ENCODE results near the gene TPST1. TPM values are rescaled to one million over a fixed set of nuclear protein-coding genes. Genes with fewer than 3 reads are reported as not detected.
"Not testable (repeated sequence)": the region's sequence is repeated elsewhere in the genome, so short reads cannot be mapped to it uniquely, and the experiment has no call there.

The TPST1 gene
- total RNA-seq, 3 donors from 2014 or later = 1.1 to 2.0 (median 1.4) TPM

DNA sequence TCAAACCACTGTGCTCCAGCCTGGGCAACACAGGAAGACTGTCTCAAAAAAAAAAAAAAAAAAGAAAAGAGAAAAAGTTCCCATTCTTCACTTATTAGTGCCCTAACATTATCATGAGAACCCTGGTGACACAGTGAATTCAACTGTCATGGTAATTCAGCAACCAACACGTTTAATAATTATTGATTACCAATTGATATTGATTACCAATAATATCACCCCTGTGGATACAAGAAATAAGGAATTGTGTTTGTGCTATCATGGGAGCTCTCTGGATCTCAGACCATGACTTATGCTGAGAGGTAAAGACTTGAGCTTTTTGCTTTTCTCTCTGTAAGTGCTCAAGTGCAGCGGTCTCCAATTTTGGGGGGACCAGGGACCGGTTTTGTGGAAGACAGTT is 195.3 kb downstream of the TPST1 start:
- DNase-seq (no peak), ATAC-seq (no peak)
- no peaks in the 10 kb centered on the region for H3K4me1 Mint-ChIP-seq (ENCODE audit: low read depth)
- peaks cover 10% of the 10 kb centered on the region for H3K9me3 Mint-ChIP-seq
- no peaks in the 10 kb centered on the region for H3K27me3 Mint-ChIP-seq (ENCODE audit: low read depth)
- H3K4me3 Mint-ChIP-seq = no peak overlapping the region
- peaks cover 23% of the 10 kb centered on the region for H3K36me3 Mint-ChIP-seq (ENCODE audit: insufficient read depth)

DNA sequence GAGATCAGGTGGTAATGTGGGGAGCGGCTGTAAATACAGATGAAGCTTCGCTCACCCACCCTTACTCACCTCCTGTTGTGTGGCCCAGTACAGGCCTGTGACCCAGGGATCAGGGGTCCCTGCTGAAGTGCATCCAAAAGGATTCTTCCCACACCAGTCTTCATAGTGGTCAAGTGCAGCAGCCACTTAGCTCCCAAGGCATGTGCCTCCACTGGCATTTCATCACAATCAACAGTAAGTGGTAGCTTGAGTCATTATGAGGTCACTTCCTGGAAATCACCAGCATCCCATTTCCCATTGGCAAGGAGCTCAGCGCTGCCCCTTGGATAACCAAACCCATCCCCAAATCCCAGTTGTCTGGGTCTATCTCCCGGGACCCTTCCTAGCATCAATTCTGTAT is 196.0 kb downstream of the TPST1 start:
- not testable (repeated sequence) for H3K4me3 Mint-ChIP-seq; H3K27me3 Mint-ChIP-seq (ENCODE audit: low read depth); H3K9me3 Mint-ChIP-seq; H3K4me1 Mint-ChIP-seq (ENCODE audit: low read depth); DNase-seq; ATAC-seq
- H3K36me3 Mint-ChIP-seq (ENCODE audit: insufficient read depth) = peaks cover 23% of the 10 kb centered on the region

DNA sequence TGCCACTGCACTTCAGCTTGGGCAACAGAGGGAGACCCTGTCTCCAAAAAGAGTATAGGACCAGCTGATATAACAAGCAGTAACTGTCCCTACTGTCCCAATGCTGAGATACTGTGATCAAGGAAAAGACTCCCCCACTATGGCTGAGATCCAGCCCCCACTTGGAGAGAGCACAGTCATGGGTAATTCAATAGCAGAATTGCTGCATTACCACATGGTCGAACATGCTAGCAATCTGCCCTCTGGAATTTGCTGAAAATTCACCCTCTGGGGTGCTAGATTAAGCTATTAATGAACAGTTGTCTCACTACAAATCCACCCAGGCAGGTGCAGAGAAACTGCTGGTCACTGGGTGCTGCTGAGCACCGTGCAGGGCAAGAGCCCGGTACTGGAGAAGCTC is 196.8 kb downstream of the TPST1 start:
- H3K27me3 Mint-ChIP-seq (ENCODE audit: low read depth); H3K4me3 Mint-ChIP-seq; ATAC-seq; DNase-seq; H3K9me3 Mint-ChIP-seq; H3K4me1 Mint-ChIP-seq (ENCODE audit: low read depth): not testable (repeated sequence)
- H3K36me3 Mint-ChIP-seq (ENCODE audit: insufficient read depth) = peaks cover 23% of the 10 kb centered on the region

DNA sequence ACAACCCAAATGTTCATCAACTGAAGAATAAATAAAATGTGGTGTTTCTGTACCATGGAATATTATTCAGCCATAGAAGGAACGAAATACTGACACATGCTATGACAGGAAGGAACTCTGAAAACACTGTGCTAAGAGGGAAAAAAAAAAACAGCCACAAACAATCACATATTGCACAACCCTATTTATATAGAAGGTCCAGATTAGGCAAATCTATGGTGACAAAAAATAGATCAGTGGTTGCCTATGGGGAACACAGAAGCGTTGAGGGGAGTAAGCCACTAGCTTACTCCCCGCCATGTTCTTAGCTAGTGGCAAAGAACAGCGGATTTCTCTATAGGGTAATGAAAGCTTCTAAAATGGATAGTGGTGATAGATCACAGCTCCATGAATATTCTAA is 198.4 kb downstream of the TPST1 start:
- Mint-ChIP-seq H3K4me3 (no peak overlapping the region), H3K36me3 (ENCODE audit: insufficient read depth) (peaks cover 25% of the 10 kb centered on the region), H3K4me1 (ENCODE audit: low read depth) (no peaks in the 10 kb centered on the region), H3K9me3 (peaks cover 10% of the 10 kb centered on the region), H3K27me3 (ENCODE audit: low read depth) (no peaks in the 10 kb centered on the region)
- DNase-seq = no peak
- no peak for ATAC-seq

DNA sequence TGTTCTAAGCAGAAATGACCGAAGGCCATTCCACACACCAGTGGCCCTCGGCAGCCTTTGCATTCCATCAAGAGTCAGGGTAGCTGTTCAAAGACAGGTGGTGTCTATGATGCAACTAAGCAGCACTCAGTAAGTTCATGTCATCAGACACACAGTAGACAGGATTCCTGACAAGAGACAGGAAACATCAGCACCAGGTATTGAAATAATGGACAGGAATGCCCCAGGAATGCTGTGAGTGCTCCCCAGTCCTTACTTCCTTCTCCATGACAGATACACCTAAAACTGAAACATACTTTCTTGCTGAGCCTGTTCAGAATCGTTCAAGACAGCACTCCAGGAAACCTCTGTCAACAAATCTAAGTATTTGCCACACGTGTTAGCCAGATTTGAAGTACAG is 204.4 kb downstream of the TPST1 start:
- no peaks in the 10 kb centered on the region for H3K9me3 Mint-ChIP-seq
- no peaks in the 10 kb centered on the region for H3K27me3 Mint-ChIP-seq (ENCODE audit: low read depth)
- peaks cover 12% of the 10 kb centered on the region for H3K4me1 Mint-ChIP-seq (ENCODE audit: low read depth)
- no peak overlapping the region for H3K4me3 Mint-ChIP-seq
- ATAC-seq = no peak
- H3K36me3 Mint-ChIP-seq (ENCODE audit: insufficient read depth) = peaks cover 3% of the 10 kb centered on the region
- DNase-seq = no peak

Other genes starting within 250 kb of the TPST1 start
- gene GUSB, start 223.1 kb upstream of the TPST1 start, total RNA-seq = 10 to 100 TPM; 40.3 to 46.7 (median 41.5) TPM
- gene ASL, start 129.5 kb upstream of the TPST1 start, total RNA-seq = 10 to 100 TPM in 1 of 3 donors, 1 to 10 TPM in 2; 7.3 to 11.7 (median 9.6) TPM
- gene CRCP, start 90.5 kb upstream of the TPST1 start, total RNA-seq = 10 to 100 TPM; 41.9 to 48.0 (median 47.6) TPM

All from activated T-cell treated with anti-CD3 and anti-CD28 coated beads, Interleukin-2, amount 50 U/mL, for 4 hours (primary cell).